SH-SY5Y (cell line): ENCODE measurements around the gene EPB41.

Experiments used
- GATA2 ChIP-seq: IDR thresholded peaks from 2 replicates; pipeline ENCODE4 v1.6.1; 2011; ENCODE audit warnings: mild to moderate bottlenecking, low read depth, low read length
- GATA3 ChIP-seq: IDR thresholded peaks from 2 replicates; pipeline ENCODE4 v1.6.1; 2011; ENCODE audit warnings: low read depth, mild to moderate bottlenecking, low read length, moderate library complexity

GRCh38 chr1:28982198-28982597, 67.8 kb downstream of the EPB41 start:
- TF ChIP-seq GATA3, result no peak
- TF ChIP-seq GATA2, result no peak
